GM23248 (cell line): ENCODE measurements around the gene STIM2.

Experiments used
- EZH2 ChIP-seq: fragments of 200-600 bp; sonication (generic); IDR thresholded peaks from 2 replicates; pipeline ENCODE4 v1.6.1; 2018; ENCODE audit warnings: antibody characterized with exemption, mild to moderate bottlenecking; ENCODE audit not compliant: insufficient read depth, poor library complexity, severe bottlenecking
- EZH2phosphoT487 ChIP-seq: fragments of 200-600 bp; sonication (generic); IDR thresholded peaks from 2 replicates; pipeline ENCODE4 v1.6.1; 2018; ENCODE audit warnings: antibody characterized with exemption, moderate library complexity, mild to moderate bottlenecking, low read depth; ENCODE audit not compliant: insufficient read depth

DNA sequence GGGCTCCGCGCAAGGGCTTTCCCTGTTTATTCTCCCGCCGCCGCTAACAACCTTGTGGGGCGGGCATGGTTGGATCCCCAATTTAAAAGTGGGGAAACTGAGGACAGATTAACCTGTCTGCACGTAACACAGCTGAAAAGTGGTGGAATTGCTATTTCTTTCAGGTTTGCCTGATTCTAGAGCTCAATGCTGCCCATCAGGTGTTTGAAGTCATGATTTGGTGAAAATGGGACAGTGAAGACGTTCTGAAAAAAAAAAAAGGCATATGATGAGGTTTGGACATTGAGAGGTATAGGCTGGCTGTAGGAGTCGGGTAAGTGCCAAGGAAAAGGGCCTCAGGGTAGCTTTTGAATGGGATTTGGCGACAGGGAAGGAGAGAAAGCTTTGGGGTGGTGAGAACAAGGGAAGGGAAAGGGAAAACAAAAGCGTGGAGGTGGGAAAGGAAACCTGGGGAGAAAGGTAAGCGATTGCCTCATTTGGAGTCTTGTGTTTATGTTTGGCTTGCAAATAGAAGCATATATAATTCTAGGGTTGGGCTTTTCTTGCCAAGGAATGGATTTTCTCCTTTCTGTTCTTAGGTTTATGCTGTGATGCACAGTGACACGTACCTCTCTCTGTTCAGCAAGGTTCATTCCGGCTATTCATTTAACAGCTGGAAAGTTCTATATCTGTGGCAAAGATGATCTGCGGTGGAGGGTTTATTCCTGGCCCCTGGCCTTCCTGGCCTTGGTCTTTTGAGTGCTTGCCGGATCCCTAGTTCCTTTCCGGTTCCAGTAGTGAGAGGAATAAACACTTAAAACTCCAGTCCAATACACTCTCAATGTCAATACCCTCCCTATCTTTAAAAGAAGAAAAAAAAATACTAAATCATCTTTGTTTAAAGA, 2.4 kb upstream of the STIM2 start:
- TF ChIP-seq EZH2 (no peak), EZH2phosphoT487 (no peak)
